ENCODE results near the gene OSTM1. TPM values are rescaled to one million over a fixed set of nuclear protein-coding genes. Genes with fewer than 3 reads are reported as not detected.

The OSTM1 gene
- total RNA-seq, 1 experiment from 2014 or later, result 19.7 TPM

DNA sequence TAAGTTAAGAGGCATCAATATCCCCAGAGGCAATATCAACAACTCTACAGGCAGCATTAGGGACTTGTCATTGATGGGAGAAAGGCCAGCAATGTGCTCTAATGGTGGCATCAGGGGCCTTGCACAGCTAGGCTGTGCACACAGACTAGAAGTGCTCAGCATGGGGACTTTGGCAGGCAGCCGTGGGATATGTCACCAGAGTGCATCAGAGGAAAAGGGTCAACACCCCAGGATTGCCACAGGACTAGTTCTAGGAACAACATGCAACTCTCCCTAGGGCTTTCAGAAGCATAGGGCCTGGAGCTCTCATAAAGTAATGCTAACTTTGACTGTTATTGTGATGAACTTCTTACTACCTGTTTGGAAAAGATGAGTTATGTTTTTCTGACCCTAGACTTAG, 32.2 kb upstream of the OSTM1 start:
- Histone ChIP-seq H3K27me3 (replicated peaks; ENCODE audit: insufficient read depth, low read depth, low read length, poor library complexity) (peaks cover 15% of the 10 kb centered on the region), H3K27ac (ENCODE audit: low read depth, low read length, poor library complexity, severe bottlenecking) (no peak overlapping the region), H3K4me1 (ENCODE audit: insufficient read depth, low read length, poor library complexity, severe bottlenecking) (no peaks in the 10 kb centered on the region), H3K4me3 (ENCODE audit: low read depth, low read length, poor library complexity, severe bottlenecking) (no peak overlapping the region), H3K36me3 (ENCODE audit: insufficient read depth, low read length, poor library complexity, severe bottlenecking) (no peaks in the 10 kb centered on the region), H3K9me3 (ENCODE audit: low read depth, low read length, poor library complexity, severe bottlenecking) (no peaks in the 10 kb centered on the region)
- intact Hi-C loops (cut with micrococcal nuclease; ENCODE audit: unreplicated experiment), result no loop called here
- TF ChIP-seq EZH2 (IDR thresholded peaks at IDR 0.05; ENCODE audit: borderline replicate concordance, low read depth, low read length, poor library complexity, severe bottlenecking) (no peak), CTCF (conservative IDR thresholded peaks at IDR 0.05; ENCODE audit: low read depth, low read length) (no peak)
- no TSS peak for BruUV-seq (replicated peaks)
- no peak for DNase-seq (ENCODE audit: low spot score)
- POLR2A ChIA-PET (ENCODE audit: low non-redundant PET), result no interaction called here
- CTCF ChIA-PET, result no interaction called here

DNA sequence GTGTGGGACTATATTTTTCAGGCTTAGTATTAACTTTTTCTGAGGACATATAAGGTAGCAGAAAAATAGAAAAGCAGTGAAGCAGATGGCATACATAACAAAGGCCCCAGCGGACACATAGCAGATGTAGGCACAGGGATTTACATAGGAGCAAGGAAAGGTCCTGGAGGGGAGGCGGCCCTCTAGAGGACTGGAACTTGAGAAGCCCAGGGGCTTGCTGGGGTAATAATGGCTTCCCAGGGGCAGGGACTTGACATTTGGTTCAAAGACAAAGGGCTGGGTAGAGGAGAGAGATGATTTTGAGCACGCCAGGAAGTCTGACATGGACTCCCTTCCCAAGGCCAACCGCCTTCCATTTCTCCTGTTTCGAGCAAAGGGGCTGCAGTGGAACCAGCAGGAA, 31.7 kb upstream of the OSTM1 start:
- TF ChIP-seq CTCF (conservative IDR thresholded peaks at IDR 0.05; ENCODE audit: low read depth, low read length) (no peak), EZH2 (IDR thresholded peaks at IDR 0.05; ENCODE audit: borderline replicate concordance, low read depth, low read length, poor library complexity, severe bottlenecking) (no peak)
- no peaks in the 10 kb centered on the region for H3K9me3 ChIP-seq (ENCODE audit: low read depth, low read length, poor library complexity, severe bottlenecking)
- intact Hi-C loops (cut with micrococcal nuclease; ENCODE audit: unreplicated experiment), result no loop called here
- ChIA-PET CTCF (no interaction called here), POLR2A (ENCODE audit: low non-redundant PET) (no interaction called here)
- no TSS peak for BruUV-seq (replicated peaks)
- H3K4me1 ChIP-seq (ENCODE audit: insufficient read depth, low read length, poor library complexity, severe bottlenecking), result no peaks in the 10 kb centered on the region
- no peak overlapping the region for H3K4me3 ChIP-seq (ENCODE audit: low read depth, low read length, poor library complexity, severe bottlenecking)
- DNase-seq (ENCODE audit: low spot score), result no peak
- H3K27me3 ChIP-seq (replicated peaks; ENCODE audit: insufficient read depth, low read depth, low read length, poor library complexity), result peaks cover 11% of the 10 kb centered on the region
- no peak overlapping the region for H3K27ac ChIP-seq (ENCODE audit: low read depth, low read length, poor library complexity, severe bottlenecking)
- no peaks in the 10 kb centered on the region for H3K36me3 ChIP-seq (ENCODE audit: insufficient read depth, low read length, poor library complexity, severe bottlenecking)

GRCh38 chr6:108105571-108105970, 31.0 kb upstream of the OSTM1 start:
- ChIA-PET POLR2A (ENCODE audit: low non-redundant PET) (no interaction called here), CTCF (no interaction called here)
- no peak for TF ChIP-seq EZH2 (IDR thresholded peaks at IDR 0.05; ENCODE audit: borderline replicate concordance, low read depth, low read length, poor library complexity, severe bottlenecking)
- no peak for TF ChIP-seq CTCF (conservative IDR thresholded peaks at IDR 0.05; ENCODE audit: low read depth, low read length)
- no peaks in the 10 kb centered on the region for H3K9me3 ChIP-seq (ENCODE audit: low read depth, low read length, poor library complexity, severe bottlenecking)
- no peaks in the 10 kb centered on the region for H3K4me1 ChIP-seq (ENCODE audit: insufficient read depth, low read length, poor library complexity, severe bottlenecking)
- H3K4me3 ChIP-seq (ENCODE audit: low read depth, low read length, poor library complexity, severe bottlenecking), result no peak overlapping the region
- no peaks in the 10 kb centered on the region for H3K36me3 ChIP-seq (ENCODE audit: insufficient read depth, low read length, poor library complexity, severe bottlenecking)
- intact Hi-C loops (cut with micrococcal nuclease; ENCODE audit: unreplicated experiment), result no loop called here
- BruUV-seq (replicated peaks), result no TSS peak
- peaks cover 4% of the 10 kb centered on the region for H3K27me3 ChIP-seq (replicated peaks; ENCODE audit: insufficient read depth, low read depth, low read length, poor library complexity)
- no peak overlapping the region for H3K27ac ChIP-seq (ENCODE audit: low read depth, low read length, poor library complexity, severe bottlenecking)
- no peak for DNase-seq (ENCODE audit: low spot score)

All from A673 (cell line).